GM12878 (cell line): ENCODE measurements around the gene M1AP. TPM values are rescaled to one million over a fixed set of nuclear protein-coding genes. Genes with fewer than 3 reads are reported as not detected.

Source experiments
- ATAC-seq: fragments of 200-7000 bp; cut with Tn5 transposase; 3 replicates; pipeline ENCODE4 v1.9.1; 2020; ENCODE audit warnings: mild to moderate bottlenecking, moderate library complexity
- BruUV-seq: library from RNA; stranded (reverse); fragments of 400-500 nt; replicated peaks from 2 replicates; lab custom pipeline; 2021; lab: Mats Ljungman, UMichigan
- CTCF ChIA-PET: fragments of 300-600 bp; sonication (Branson Sonifier 250); formaldehyde crosslinking; extraction: SDS; loops from one replicate; lab custom pipeline; 2021; ENCODE audit warnings: inconsistent platforms; lab: Yijun Ruan, JAX
- POLR2A ChIA-PET: fragments of 350-600 bp; formaldehyde crosslinking; extraction: SDS; loops from one replicate; lab custom pipeline; 2021; ENCODE audit warnings: inconsistent platforms; lab: Charles Lee
- RAD21 ChIA-PET: fragments of 300-600 bp; sonication (Branson Sonifier 250); formaldehyde crosslinking; loops from one replicate; lab custom pipeline; 2023; ENCODE audit warnings: antibody characterized with exemption; ENCODE audit not compliant: unreplicated experiment; lab: Charles Lee
- SMC1A ChIA-PET: fragments of 300-600 bp; sonication (Branson Sonifier 250); formaldehyde crosslinking; loops from one replicate; lab custom pipeline; 2023; ENCODE audit not compliant: unreplicated experiment, uncharacterized antibody; lab: Charles Lee
- DNase-seq: peaks from one replicate; pipeline ENCODE4 v3.0.0-alpha.2; 2011; ENCODE audit warnings: low read depth, low spot score
- FAIRE-seq: peaks from 3 replicates; lab custom pipeline; 2011; peaks lifted over from hg19 to GRCh38; lab: Jason Lieb, UNC
- H2AFZ ChIP-seq: 2 replicates; pipeline ENCODE4 v1.6.0; 2011; ENCODE audit warnings: low read depth, low read length, control low read depth; ENCODE audit not compliant: control insufficient read depth
- H3K27ac ChIP-seq: 2 replicates; pipeline ENCODE4 v1.5.1; 2011; ENCODE audit warnings: control low read depth; ENCODE audit not compliant: control insufficient read depth, insufficient read depth
- H3K27me3 ChIP-seq, 2 experiments: replicated peaks in 1 of 2; 2 replicates each; pipeline versions ENCODE4 v1.6.0 to v1.6.1; 2011; ENCODE audit warnings: low read length in 1 of 2; ENCODE audit not compliant: control insufficient read depth in 2 of 2, insufficient read depth in 2 of 2
- H3K36me3 ChIP-seq, 2 experiments: 2 replicates each; pipeline ENCODE4 v1.5.1; 2011; ENCODE audit warnings: low read length in 1 of 2; ENCODE audit not compliant: control insufficient read depth in 2 of 2, insufficient read depth in 2 of 2
- H3K4me1 ChIP-seq: 2 replicates; pipeline ENCODE4 v1.6.1; 2011; ENCODE audit warnings: mild to moderate bottlenecking, low read length, moderate library complexity, mixed read lengths; ENCODE audit not compliant: control insufficient read depth, insufficient read depth
- H3K4me2 ChIP-seq: 2 replicates; pipeline ENCODE4 v1.6.0; 2011; ENCODE audit warnings: control low read depth; ENCODE audit not compliant: control insufficient read depth, insufficient read depth
- H3K4me3 ChIP-seq: fragments of 200-600 bp; sonication (generic); 2 replicates; pipeline ENCODE4 v1.5.1; 2016
- H3K79me2 ChIP-seq: 2 replicates; pipeline ENCODE4 v1.6.0; 2011; ENCODE audit warnings: low read length; ENCODE audit not compliant: control insufficient read depth, insufficient read depth
- H3K9ac ChIP-seq: 2 replicates; pipeline ENCODE4 v1.8.0; 2011; ENCODE audit warnings: low read length, control low read depth, mixed read lengths; ENCODE audit not compliant: control insufficient read depth, insufficient read depth
- H3K9me3 ChIP-seq: replicated peaks from 3 replicates; pipeline ENCODE4 v1.5.1; 2011; ENCODE audit warnings: mild to moderate bottlenecking, low read length; ENCODE audit not compliant: control insufficient read depth, insufficient read depth
- H4K20me1 ChIP-seq: 2 replicates; pipeline ENCODE4 v1.6.0; 2011; ENCODE audit not compliant: control insufficient read depth, insufficient read depth
- CTCF ChIP-seq, 3 experiments: IDR thresholded peaks in 2 of 3; conservative IDR thresholded peaks in 1 of 3; 2 replicates each; pipeline ENCODE4 v1.5.1; 2011; ENCODE audit warnings: low read depth in 3 of 3, low read length in 3 of 3, mild to moderate bottlenecking in 3 of 3, control low read depth in 2 of 3, moderate library complexity in 2 of 3, inconsistent platforms in 1 of 3, mixed read lengths in 1 of 3; ENCODE audit not compliant: control insufficient read depth in 2 of 3, insufficient read depth in 1 of 3; ENCODE audit errors: extremely low read depth in 1 of 3
- MLLT1 ChIP-seq: fragments of 450-650 bp; IDR thresholded peaks from 2 replicates; pipeline ENCODE4 v1.6.1; 2016; ENCODE audit warnings: mild to moderate bottlenecking
- NFYB ChIP-seq: IDR thresholded peaks from 2 replicates; pipeline ENCODE4 v1.6.1; 2011; ENCODE audit warnings: low read depth, mild to moderate bottlenecking, low read length, improper control_type of control experiment, moderate library complexity; ENCODE audit not compliant: insufficient read depth
- POU2F2 ChIP-seq: IDR thresholded peaks from 3 replicates; pipeline ENCODE4 v1.6.1; 2011; ENCODE audit warnings: low read depth, mild to moderate bottlenecking, low read length, borderline replicate concordance
- SP1 ChIP-seq: IDR thresholded peaks from one replicate; pipeline ENCODE4 v1.6.1; 2011; ENCODE audit warnings: low read depth, low read length
- WGBS: methylation state at CpG from one replicate; pipeline ENCODE4 v1.1.6; 2016; ENCODE audit warnings: low lambda C conversion rate; ENCODE audit not compliant: insufficient replicate concordance, insufficient coverage; ENCODE audit errors: missing lambda C conversion rate; 5-methylcytosine and 5-hydroxymethylcytosine counted together
- in situ Hi-C: fragments of 300-500 bp; cut with MboI; formaldehyde crosslinking; loops from 9 replicates; pipeline ENCODE4 v1.14.3; 2018; ENCODE audit warnings: mixed read lengths
- intact Hi-C: fragments of 100-400 bp; cut with micrococcal nuclease; formaldehyde crosslinking; loops from one replicate; pipeline ENCODE4 v1.14.2; 2022; ENCODE audit not compliant: unreplicated experiment
- polyA plus RNA-seq, 11 experiments: library from polyadenylated mRNA; depleted of rRNA in 4 of 11; unstranded in 6 of 11; stranded (reverse) in 5 of 11; fragments of >200 nt; fragmentation: Nextera tagmentation in 4 of 11; fragmentation: Illumina TruSeq in 1 of 11; extraction: Ambion mirVana in 4 of 11; extraction: Trizol in 1 of 11; gene quantifications; 1 replicate in 1 of 11; 2 replicates in 10 of 11; pipeline versions ENCODE4 v1.2.1 to v1.2.3, GENCODE V29; 2011 to 2016; ENCODE audit warnings: inconsistent platforms in 2 of 11, missing spikeins in 2 of 11, low read depth in 1 of 11
- total RNA-seq, 4 experiments: library from RNA; depleted of rRNA in 3 of 4; stranded (reverse); fragments of >200 nt in 3 of 4; fragmentation: Illumina TruSeq in 1 of 4; extraction: Trizol in 1 of 4; gene quantifications; 2 replicates each; pipeline versions ENCODE4 v1.2.1 to v1.2.3, GENCODE V29; 2013 to 2021
- TF ChIP-seq, protein P1 (sequence below): IDR thresholded peaks from 2 replicates; pipeline ENCODE4 v1.6.1; 2012; ENCODE audit warnings: improper control_type of control experiment, low read depth, low read length; ENCODE audit not compliant: insufficient replicate concordance
- TF ChIP-seq, protein P2 (sequence below): fragments of 150-350 bp; IDR thresholded peaks from 2 replicates; pipeline ENCODE4 v1.6.1; 2014; ENCODE audit warnings: mild to moderate bottlenecking, low read depth, low read length

Gene M1AP
- total and polyA plus RNA-seq, 10 of the 15 experiments (the other 5 are each of a cell fraction or from before 2014, with no cell fraction given), result 0.04 to 0.32 (median 0.16) TPM; not detected in 4

GRCh38 chr2:74553892-74554819 lies 94.0 kb downstream of the M1AP start, which contains the start of the genes DOK1 and LOXL3:
Gene DOK1, plus strand, starts transcription at chr2:74554720. Its CDS starts 35 bp downstream, at chr2:74554755.
Gene LOXL3, minus strand, starts transcription at chr2:74553942. Its CDS starts 1,308 bp downstream, at chr2:74552634.
- WGBS, result under 1% methylated on average over 36 of the region's 73 CpGs
- H3K9ac ChIP-seq, result peak within 1 kb of the TSS; percentile 96
- ATAC-seq (peak; percentile 69), FAIRE-seq (no peak), DNase-seq (no peak)
- H3K27me3 ChIP-seq, result no peaks in the 10 kb centered on the region
- H3K4me2 ChIP-seq, result peak within 1 kb of the TSS; percentile 95
- ChIA-PET RAD21 (interaction anchor here (0.7 to 8.6 kb wide), 6 partner anchors 15 to 112 kb away, joined by 3 to 96 read pairs (median 15); partner anchors contain the start of genes AUP1 and HTRA2), CTCF (interaction anchor here (1.1 to 8.5 kb wide), 6 partner anchors 10 to 32 kb away, joined by 3 to 115 read pairs (median 5); no protein-coding TSS in a partner anchor), POLR2A (interaction anchor here (0.6 to 17.8 kb wide), 5 partner anchors 22 to 558 kb away, joined by 3 to 441 read pairs (median 5); no protein-coding TSS in a partner anchor), SMC1A (interaction anchor here (1.1 to 6.8 kb wide), 8 partner anchors 12 to 32 kb away, joined by 3 to 106 read pairs (median 6); partner anchors contain the start of genes AUP1 and HTRA2)
- peaks cover 29% of the 10 kb centered on the region for H3K4me1 ChIP-seq
- intact Hi-C loops, result loop anchor here (1.0 to 2.0 kb wide), 3 partner anchors 17 to 31 kb away; no protein-coding TSS in a partner anchor
- H3K4me3 ChIP-seq, result peak within 1 kb of the TSS; percentile 95
- H3K79me2 ChIP-seq, result peaks cover 75% of the 10 kb centered on the region
- peaks cover 1 to 11% of the 10 kb centered on the region in 2 experiments; a peak in 2 of 4 replicates for H3K36me3 ChIP-seq
- peak within 1 kb of the TSS; percentile 87 for H2AFZ ChIP-seq
- in situ Hi-C loops, result no loop called here
- BruUV-seq, result no TSS peak
- no peaks in the 10 kb centered on the region for H4K20me1 ChIP-seq
- no peaks in the 10 kb centered on the region; the same call in 2 of the 3 replicates for H3K9me3 ChIP-seq
- H3K27ac ChIP-seq, result peak within 1 kb of the TSS; percentile 93
- TF ChIP-seq MLLT1, result no peak
- TF ChIP-seq, protein P1, sequence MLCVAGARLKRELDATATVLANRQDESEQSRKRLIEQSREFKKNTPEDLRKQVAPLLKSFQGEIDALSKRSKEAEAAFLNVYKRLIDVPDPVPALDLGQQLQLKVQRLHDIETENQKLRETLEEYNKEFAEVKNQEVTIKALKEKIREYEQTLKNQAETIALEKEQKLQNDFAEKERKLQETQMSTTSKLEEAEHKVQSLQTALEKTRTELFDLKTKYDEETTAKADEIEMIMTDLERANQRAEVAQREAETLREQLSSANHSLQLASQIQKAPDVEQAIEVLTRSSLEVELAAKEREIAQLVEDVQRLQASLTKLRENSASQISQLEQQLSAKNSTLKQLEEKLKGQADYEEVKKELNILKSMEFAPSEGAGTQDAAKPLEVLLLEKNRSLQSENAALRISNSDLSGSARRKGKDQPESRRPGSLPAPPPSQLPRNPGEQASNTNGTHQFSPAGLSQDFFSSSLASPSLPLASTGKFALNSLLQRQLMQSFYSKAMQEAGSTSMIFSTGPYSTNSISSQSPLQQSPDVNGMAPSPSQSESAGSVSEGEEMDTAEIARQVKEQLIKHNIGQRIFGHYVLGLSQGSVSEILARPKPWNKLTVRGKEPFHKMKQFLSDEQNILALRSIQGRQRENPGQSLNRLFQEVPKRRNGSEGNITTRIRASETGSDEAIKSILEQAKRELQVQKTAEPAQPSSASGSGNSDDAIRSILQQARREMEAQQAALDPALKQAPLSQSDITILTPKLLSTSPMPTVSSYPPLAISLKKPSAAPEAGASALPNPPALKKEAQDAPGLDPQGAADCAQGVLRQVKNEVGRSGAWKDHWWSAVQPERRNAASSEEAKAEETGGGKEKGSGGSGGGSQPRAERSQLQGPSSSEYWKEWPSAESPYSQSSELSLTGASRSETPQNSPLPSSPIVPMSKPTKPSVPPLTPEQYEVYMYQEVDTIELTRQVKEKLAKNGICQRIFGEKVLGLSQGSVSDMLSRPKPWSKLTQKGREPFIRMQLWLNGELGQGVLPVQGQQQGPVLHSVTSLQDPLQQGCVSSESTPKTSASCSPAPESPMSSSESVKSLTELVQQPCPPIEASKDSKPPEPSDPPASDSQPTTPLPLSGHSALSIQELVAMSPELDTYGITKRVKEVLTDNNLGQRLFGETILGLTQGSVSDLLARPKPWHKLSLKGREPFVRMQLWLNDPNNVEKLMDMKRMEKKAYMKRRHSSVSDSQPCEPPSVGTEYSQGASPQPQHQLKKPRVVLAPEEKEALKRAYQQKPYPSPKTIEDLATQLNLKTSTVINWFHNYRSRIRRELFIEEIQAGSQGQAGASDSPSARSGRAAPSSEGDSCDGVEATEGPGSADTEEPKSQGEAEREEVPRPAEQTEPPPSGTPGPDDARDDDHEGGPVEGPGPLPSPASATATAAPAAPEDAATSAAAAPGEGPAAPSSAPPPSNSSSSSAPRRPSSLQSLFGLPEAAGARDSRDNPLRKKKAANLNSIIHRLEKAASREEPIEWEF, result no peak
- no peak for TF ChIP-seq SP1
- TF ChIP-seq CTCF (IDR thresholded peaks at IDR 0.05 in 2 of 3, conservative IDR thresholded peaks at IDR 0.05 in 1 of 3; ENCODE audit: control insufficient read depth in 2 of 3, extremely low read depth in 1 of 3, insufficient read depth in 1 of 3, low read depth in 3 of 3, low read length in 3 of 3), result no peak; a peak in 1 of 6 replicates
- no peak for TF ChIP-seq NFYB
- TF ChIP-seq, protein P2, sequence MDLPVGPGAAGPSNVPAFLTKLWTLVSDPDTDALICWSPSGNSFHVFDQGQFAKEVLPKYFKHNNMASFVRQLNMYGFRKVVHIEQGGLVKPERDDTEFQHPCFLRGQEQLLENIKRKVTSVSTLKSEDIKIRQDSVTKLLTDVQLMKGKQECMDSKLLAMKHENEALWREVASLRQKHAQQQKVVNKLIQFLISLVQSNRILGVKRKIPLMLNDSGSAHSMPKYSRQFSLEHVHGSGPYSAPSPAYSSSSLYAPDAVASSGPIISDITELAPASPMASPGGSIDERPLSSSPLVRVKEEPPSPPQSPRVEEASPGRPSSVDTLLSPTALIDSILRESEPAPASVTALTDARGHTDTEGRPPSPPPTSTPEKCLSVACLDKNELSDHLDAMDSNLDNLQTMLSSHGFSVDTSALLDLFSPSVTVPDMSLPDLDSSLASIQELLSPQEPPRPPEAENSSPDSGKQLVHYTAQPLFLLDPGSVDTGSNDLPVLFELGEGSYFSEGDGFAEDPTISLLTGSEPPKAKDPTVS, result no peak
- no peak for TF ChIP-seq POU2F2
